HG02840 (cell line): Measurements from ENCODE around the gene TRAPPC2.

Experiments
- ATAC-seq: cut with Tn5 transposase; IDR thresholded peaks from one replicate; pipeline ENCODE4 v1.9.1; 2021; ENCODE audit warnings: mild to moderate bottlenecking, moderate library complexity, moderate number of reproducible peaks; ENCODE audit not compliant: unreplicated experiment, low FRiP score

The TRAPPC2 gene

GRCh38 chrX:13734278-13735172 lies at the start of gene TRAPPC2, which contains the start of gene OFD1:
TSS of gene TRAPPC2 (minus strand) at chrX:13734620. CDS start at chrX:13719963, 14,657 bp downstream.
TSS of gene OFD1 (plus strand) at chrX:13734748. CDS start at chrX:13735072, 324 bp downstream.
- peak; percentile 94 for ATAC-seq

- no peak for ATAC-seq
These were observed 46.5 kb upstream of the TRAPPC2 start for GRCh38 chrX:13780868-13781427.

DNA sequence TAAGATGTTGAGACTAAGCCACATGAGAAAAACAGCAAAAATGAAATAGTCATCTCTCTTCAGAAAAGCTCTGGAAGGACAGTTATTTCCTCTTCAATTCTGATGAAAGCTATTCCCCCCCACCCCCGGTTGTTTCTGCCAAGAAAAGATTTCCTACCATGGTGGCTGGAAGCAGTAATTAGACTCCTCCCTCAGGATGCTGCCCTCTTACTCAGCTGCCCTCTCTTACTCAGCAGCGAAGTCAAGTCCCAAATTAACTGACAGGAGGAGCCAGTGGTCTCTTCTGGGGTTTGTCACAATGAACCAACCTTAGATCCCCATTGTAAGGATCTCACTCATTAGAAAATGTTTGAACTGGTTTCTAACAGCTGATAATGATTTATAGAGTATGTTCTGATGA lies 44.5 kb upstream of the TRAPPC2 start:
- ATAC-seq, result no peak

GRCh38 chrX:13776387-13776786 lies 42.0 kb upstream of the TRAPPC2 start:
- ATAC-seq, result no peak

DNA sequence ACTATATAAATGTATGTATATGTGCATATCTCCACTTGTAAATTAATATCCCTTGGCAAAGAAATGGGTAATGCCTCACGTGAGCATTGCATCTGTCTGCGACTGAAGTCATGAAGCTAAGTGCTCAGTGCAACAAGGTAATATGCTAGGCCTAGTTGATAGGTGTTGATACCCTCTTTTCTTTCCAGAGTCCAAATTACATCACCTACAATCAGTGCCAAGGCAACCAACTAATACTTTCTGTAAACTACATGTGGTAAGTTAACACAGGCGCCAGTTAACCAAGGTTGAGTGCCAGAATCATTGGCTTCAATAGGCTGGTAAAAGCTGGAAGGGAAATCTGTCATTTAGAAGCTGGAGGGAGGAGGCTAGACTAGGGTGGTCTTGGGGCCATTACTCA lies 41.4 kb upstream of the TRAPPC2 start:
- ATAC-seq, result no peak

- ATAC-seq, result no peak
These were observed 40.3 kb upstream of the TRAPPC2 start for GRCh38 chrX:13774696-13775095.

DNA sequence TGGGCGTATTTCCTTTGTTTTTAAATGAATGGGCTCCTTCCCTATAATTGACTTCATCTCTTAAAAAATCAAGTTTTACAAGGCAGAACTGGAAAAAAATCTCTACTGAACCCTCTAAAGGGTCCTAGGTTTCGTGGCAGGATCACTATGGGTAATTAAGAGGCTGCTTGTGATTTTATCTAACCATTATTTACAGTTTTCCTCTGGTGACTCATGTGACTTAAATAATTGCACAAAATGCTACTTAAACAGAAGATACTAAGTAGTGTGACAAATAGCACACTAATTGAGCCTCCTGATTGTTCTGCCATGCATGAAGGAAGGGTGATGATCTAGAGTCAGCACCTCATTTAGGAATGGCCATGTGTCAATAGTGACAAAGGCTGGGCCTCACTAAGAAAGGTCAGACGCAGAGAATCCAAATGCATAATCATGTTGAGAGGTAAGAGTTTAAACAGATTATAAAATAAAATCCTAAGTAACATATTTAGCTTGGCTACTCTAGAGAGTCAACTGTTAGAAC lies 35.7 kb upstream of the TRAPPC2 start:
- ATAC-seq, result no peak

DNA sequence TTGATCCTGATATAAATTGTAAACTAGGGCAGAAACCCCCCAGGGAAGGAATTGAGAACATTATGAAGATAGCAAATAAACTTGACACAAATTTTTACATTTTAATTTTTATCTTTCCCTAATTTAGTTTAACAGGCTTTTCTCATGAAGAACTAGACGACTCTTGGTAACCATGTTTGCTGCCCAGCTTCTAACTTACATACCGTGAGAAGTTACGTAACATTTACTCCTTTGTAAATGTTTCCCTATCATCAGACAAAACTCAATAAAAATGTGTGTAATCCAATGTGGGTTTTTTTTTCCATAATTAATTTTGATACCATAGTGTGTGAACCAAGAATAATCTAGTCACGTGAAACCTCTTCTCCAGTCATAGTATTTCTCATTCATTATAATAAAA lies 34.5 kb upstream of the TRAPPC2 start:
- ATAC-seq, result no peak

DNA sequence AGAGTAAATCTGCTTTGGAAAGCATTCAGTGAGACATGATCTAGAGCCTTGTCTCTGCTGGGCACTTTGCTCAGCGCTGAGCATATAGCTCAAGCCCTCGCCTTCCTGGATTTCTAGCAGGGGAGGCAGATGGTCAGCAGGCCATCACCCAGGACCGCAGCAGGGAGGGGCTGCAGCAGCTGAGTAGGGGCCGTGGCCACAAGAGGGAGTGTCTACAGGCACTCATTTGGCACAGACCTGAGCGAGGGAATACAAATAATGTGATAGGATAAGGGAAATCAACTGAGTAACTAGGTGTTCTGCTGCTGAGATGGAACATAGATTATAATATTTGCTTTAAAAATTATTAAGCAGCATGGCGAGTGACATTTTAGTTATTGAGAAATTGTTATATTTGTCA lies 30.3 kb upstream of the TRAPPC2 start:
- no peak for ATAC-seq

DNA sequence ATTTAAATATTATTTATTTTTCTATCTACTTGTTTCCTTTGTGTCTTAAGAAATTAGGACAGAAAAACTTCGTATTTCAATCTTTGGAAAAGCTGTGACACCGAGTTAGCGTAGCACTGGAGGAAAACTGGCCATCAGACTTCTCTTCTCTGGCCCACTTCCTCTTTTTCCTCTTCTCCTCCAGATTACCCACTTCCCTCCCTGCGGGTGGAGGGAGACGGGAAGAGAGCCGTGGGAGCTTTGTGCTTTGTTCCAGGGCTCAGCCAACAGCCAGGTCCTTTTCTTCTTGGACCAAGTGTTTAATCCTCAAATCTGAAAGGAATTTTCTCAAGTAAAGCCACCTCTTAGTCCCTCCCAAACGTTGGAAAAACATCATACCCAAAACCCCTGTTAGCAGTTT lies 29.9 kb upstream of the TRAPPC2 start:
- no peak for ATAC-seq

- no peak for ATAC-seq
These were observed 29.1 kb upstream of the TRAPPC2 start for GRCh38 chrX:13763489-13763888.

DNA sequence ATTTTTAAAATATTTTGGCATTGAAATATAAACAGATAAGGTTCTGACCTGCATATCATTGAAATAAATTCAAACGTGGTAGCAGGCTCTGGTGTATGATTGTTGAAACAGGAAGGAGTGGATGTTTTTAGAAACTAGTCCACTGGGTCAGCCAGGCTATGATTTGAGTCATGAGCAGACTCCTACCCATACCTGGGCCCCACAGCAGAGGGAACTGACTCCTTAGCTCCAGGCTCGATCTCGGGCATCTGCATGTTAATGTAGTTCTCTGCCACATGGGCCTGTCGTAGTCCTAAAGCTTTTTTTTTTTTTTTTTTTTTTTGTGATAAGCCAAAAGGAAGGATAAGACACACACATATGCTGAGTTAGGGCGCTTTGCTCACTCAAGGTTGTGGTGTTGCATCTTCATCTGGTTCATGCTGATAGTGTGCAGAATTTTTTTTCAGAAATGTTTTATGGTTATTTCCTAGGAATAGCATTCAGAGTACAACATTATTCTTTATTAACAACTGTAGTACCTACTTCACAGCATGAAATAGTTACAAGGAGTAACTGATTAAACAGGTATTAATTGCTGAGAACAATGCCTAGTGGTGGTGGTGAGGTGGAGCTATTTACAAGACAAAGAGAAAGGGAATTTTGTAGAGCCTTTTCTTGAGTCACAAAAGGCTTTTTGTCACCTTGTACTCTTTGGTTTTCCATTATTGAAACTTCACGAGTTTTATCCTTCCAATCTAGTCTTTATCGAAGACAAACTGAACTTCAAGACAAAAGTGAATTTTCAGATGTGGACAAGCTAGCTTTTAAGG lies 27.4 kb upstream of the TRAPPC2 start:
- no peak for ATAC-seq

DNA sequence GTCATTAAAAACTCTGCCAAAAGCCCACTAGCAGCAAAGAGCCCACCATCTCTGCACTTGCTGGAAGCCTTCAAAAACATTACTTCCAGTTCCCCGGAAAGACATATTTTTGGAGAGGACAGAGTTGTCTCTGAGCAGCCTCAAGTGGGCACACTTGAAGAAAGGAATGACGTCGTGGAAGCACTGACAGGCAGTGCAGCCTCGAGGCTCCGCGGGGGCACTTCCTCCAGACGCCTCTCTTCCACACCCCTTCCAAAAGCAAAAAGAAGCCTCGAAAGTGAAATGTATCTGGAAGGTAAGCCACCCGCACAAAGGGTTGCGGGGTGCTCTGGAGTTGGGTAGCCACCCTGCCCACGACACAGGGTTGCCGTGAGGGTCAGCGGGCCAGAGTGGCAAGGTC lies 26.0 kb upstream of the TRAPPC2 start:
- no peak for ATAC-seq

GRCh38 chrX:13759152-13759718 lies 24.8 kb upstream of the TRAPPC2 start:
- ATAC-seq, result peak; percentile 58

DNA sequence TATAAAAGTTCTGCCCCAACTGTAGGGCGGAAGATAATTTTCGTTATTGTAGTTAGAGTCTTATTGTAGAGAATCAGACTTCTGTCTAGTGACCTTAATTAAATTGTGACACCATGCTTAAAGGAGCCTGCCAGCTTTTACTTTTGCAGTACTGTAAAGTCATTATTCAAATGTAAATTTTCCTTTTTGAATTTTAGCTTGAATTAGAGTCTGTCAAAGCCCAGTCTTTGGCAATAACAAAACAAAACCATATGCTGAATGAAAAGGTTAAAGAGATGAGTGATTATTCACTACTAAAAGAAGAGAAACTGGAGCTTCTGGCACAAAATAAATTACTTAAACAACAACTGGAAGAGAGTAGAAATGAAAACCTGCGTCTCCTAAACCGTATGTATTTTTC lies 22.0 kb upstream of the TRAPPC2 start:
- ATAC-seq, result no peak

- ATAC-seq, result no peak
These were observed 20.8 kb upstream of the TRAPPC2 start for GRCh38 chrX:13755254-13755653.

DNA sequence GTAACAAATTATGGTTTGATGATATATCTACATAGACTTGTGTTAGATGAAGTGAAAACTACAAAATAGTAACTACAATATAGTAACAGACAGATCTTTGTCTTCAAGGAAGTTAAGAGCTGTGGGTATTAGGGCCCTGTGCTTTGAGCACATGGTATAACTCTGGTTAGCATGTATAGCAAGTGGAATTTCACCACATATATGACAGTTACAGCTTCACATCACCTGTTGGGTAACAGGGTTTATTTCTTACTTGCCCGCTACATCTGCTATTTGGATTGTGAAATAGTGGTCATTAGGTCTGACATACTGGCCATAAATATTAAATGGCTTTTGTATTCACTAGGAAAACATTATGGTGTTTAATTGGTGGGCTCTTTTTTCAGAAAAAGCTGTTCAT lies 20.3 kb upstream of the TRAPPC2 start:
- no peak for ATAC-seq

GRCh38 chrX:13752646-13753045 lies 18.2 kb upstream of the TRAPPC2 start:
- no peak for ATAC-seq

DNA sequence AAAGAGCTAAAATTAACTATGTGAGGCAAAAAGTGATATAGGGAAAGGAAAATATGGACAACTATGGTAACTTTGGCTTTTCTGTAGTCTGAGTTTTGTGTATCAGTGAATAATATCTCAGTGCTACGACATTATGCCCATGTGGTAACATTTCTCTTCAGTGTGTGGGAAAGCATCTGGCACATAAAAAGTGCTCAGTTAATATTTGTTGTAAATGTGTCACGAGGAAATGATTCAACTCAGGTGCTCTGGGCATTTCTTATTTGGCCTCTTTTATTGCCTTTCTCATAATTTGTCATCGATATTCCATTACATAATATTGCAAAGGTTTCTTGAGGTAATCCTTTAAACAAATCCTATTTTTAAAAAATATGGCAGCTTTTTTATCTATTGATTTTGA lies 17.7 kb upstream of the TRAPPC2 start:
- ATAC-seq, result no peak

DNA sequence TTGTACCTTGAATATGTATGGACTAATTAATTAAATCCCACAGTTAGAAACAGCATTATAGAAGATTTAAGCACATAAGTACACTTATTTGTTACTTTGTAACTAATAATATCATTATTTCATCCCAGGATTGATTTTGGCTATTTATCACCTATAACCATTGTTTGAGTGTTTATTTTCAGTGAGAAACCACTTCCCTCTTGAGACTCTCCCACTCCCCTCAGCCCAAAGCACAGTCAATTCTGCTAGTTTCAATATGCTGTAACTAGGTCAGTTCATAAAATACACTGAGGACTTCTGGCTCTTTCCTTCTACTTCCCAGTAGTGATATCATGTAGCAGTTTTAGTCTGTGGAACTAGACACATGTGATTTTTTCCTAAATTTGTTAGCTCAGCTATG lies 16.4 kb upstream of the TRAPPC2 start:
- no peak for ATAC-seq

DNA sequence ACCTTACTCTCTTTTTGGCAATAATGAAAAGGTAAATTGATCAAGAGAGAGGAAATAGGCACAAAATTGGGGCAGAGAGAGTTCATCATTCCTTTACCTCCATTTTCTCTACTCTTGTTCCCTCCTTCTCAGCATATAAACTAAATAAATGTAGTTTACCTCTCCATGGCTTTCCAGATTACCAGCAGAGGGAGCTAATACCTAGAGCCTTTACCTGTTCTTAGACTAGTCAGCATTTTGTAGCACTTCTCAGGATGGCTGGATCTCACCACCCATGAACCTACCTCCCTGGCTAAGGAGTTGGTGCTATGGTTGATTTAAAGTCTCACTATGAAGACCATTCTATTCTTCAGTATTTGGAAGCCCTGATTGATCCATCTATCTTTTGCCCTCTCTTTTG lies 15.8 kb upstream of the TRAPPC2 start:
- ATAC-seq, result no peak
